Astrocyte of the spinal cord (primary cell): ENCODE data around the gene OGDH.

Experiments
- DNase-seq: peaks from one replicate; pipeline ENCODE4 v3.0.0; 2011; ENCODE audit warnings: low read depth, low spot score
- H3K4me3 ChIP-seq: 2 replicates; pipeline ENCODE4 v1.5.1; 2011; ENCODE audit warnings: low read depth, mild to moderate bottlenecking, low read length, moderate library complexity
- in situ Hi-C: cut with HindIII; loops from 2 replicates; pipeline ENCODE4 v1.10.0; 2017; ENCODE audit warnings: low sequenced_read_pairs
- TF ChIP-seq, protein P1 (sequence below): IDR thresholded peaks from 2 replicates; pipeline ENCODE4 v1.5.1; 2012; ENCODE audit warnings: low read depth, mild to moderate bottlenecking, low read length, inconsistent platforms

The OGDH gene

DNA sequence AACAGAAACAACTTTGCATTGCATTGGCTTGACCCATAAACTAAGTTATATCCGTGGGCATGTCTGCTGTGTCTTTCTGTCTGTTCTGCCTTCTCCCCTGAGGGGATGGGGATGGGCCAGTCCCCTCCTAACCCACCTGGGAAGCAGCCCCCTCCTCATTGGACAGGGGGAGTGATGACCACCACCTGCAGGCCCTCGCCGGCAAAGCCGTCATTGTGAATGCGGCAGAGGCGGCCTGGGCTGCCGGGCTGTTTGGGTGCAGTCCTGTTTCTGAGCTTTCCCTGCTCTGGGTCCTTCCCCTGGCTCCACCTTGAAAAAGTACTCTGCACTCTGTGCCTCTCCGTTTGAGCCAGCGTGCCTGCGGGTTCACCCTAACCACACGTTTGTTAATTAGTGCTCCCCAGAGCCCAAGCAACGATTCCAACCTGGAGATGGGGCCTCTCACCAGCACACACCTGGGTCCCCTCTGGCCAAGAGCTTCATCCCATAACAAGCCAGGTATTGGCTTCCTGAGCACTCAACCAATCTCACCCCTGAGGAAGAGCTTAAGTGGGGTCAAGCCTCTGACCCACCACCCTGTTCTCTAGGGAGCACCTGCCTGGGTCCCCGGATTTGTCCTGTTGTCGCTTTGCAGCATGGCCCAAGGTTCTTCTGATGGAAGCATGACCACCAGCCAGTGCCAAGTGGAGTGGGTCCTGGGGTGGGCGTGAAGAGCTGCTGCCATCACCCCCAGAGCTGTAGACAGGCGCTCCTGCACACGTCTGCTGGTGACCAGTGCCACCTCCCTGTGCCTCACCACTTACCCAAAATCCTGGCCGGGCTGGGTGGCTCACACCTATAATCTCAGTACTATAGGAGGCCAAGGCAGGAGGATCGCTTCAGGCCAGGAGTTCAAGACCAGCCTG lies 102.8 kb downstream of the OGDH start:
- in situ Hi-C loops: no loop called here
- no peak for DNase-seq
- TF ChIP-seq, protein P1, sequence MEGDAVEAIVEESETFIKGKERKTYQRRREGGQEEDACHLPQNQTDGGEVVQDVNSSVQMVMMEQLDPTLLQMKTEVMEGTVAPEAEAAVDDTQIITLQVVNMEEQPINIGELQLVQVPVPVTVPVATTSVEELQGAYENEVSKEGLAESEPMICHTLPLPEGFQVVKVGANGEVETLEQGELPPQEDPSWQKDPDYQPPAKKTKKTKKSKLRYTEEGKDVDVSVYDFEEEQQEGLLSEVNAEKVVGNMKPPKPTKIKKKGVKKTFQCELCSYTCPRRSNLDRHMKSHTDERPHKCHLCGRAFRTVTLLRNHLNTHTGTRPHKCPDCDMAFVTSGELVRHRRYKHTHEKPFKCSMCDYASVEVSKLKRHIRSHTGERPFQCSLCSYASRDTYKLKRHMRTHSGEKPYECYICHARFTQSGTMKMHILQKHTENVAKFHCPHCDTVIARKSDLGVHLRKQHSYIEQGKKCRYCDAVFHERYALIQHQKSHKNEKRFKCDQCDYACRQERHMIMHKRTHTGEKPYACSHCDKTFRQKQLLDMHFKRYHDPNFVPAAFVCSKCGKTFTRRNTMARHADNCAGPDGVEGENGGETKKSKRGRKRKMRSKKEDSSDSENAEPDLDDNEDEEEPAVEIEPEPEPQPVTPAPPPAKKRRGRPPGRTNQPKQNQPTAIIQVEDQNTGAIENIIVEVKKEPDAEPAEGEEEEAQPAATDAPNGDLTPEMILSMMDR: no peak
- H3K4me3 ChIP-seq: no peak overlapping the region

DNA sequence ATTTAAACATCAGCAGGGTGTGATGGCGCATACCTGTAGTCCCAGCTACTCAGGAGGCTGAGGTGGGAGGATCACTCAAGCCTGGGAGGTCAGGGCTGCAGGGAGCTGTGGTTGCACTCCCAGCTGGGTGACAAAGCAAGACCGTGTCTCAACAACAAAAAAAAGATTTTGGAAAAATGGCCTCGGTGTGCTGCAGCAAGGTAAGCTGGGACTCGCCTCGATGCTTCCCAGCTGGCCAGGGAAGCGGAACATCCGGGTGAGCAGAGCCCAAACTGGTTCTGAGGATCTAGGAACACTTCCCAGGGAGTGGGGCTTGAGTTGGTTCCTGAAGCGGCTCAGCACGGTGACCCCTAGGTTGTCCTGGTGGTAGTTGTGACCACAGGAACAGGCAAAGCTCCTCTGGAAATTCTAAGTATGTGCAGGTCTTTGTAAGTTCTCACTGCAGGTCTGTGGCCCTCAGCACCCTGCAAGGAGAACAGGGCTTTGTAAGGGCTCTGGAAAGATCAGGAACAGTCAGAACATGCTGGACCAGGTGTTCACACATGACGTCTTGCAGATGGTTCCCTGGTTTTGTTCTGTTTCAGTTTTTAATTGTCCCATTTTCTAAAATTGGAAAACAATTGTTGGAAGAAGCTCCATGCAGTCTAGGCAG lies 103.6 kb downstream of the OGDH start:
- H3K4me3 ChIP-seq: no peak overlapping the region
- TF ChIP-seq, protein P1: no peak
- in situ Hi-C loops: no loop called here
- no peak for DNase-seq

DNA sequence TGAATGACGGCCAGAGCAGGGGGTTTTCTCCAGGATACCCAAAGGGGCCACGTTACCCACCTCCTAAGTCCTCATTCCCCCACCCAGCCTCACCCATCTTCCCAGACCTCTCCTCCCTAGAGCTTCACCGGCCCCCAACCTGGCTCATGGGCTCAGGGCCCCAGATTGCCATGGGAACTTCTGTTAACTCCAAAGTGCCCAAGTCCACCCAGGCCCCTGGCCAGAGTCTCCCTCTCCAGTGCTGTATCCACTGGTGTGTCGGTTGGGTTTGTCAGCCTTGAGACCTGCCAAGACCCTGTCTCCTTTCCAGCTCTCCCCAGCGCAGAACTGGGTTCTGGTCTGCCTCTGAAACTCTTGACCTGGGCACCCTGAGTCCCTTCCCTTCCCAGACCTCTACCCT lies 105.1 kb downstream of the OGDH start:
- TF ChIP-seq, protein P1: no peak
- no peak for DNase-seq
- no peak overlapping the region for H3K4me3 ChIP-seq
- in situ Hi-C loops: no loop called here

DNA sequence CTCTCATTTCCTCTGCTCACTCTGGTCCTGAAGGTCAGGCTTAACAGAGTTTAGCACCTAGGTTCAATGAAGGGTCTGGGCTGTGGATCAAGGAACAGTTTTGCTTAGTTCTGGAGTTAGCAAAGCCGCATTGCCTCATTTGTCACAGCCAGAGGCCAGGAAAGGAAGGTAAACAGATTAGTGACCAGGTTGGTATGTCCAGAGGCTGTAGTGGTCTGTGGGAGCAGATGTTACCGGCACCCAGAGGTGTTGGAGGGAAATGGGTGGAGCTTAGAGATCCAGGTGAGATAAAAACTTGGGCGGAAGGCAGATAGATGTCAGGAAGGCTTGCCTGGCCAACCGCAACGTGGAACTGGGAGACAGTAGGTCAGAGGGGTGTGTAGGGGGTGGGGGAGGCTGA lies 105.6 kb downstream of the OGDH start:
- in situ Hi-C loops: no loop called here
- DNase-seq: no peak
- TF ChIP-seq, protein P1: no peak
- H3K4me3 ChIP-seq: no peak overlapping the region

DNA sequence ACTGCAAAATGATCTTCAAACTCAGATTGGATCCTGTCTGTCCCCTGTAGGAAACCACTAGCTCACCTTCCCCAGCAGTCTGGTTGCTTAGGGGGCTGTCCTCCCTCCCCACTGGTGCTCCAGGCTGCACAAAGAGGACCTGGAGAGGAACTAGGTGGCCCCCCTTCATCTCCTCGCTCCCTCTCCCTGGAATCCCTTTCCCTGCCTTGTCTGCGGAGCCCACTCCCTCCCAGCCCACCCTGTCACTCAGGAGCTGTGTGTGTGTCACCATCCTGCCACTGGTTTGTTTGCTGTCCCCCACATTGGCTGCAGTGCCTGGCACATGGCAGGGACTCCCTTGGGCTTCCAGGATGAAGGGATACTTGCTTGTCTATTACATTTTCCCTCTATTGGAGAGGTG lies 106.7 kb downstream of the OGDH start:
- TF ChIP-seq, protein P1: no peak
- DNase-seq: no peak
- no peak overlapping the region for H3K4me3 ChIP-seq

DNA sequence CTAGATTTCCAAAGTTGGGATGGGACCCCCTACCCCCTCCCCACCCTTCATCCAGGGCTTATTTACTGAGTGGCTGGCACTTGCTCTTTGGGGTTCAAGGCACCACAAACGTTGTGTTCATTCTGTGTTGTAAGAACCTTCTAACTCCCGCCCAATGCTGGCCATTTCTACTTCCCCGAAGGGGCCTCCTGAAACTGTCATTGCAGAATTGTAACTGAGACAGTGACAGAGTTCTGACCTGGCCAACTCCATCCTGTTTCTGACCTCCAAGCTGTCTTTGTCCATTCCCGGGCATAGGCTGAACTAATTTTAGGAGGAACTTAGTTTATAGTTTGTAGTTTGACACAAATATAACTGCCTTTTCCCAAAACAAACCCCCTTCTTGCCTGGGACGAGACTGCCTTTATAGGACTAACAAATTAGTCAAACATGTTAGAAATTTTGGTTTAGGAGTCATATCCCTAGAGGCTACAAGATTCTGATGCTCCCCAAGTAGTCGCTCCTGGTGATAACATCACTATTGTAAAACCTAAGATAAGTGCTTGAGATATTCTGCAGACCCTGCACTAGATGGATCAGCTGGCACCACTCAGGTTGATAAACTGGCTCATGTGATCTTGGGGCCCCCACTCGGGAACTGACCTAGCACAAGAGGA lies 107.4 kb downstream of the OGDH start:
- DNase-seq: no peak
- TF ChIP-seq, protein P1: no peak
- no peak overlapping the region for H3K4me3 ChIP-seq
- in situ Hi-C loops: no loop called here

More for the DNA sequence above, 106.7 kb downstream of the OGDH start:
- in situ Hi-C loops: no loop called here
